NT2/D1 (cell line): ENCODE measurements around the gene IGLL1.

ENCODE experiments used
- SUZ12 ChIP-seq: IDR thresholded peaks from 2 replicates; pipeline ENCODE4 v1.6.1; 2011; ENCODE audit not compliant: insufficient read length, insufficient read depth; ENCODE audit errors: extremely low read depth
- YY1 ChIP-seq: IDR thresholded peaks from 2 replicates; pipeline ENCODE4 v1.6.1; 2011; ENCODE audit not compliant: insufficient read length, insufficient read depth
- ZNF274 ChIP-seq: IDR thresholded peaks from 2 replicates; pipeline ENCODE4 v1.6.1; 2011; ENCODE audit warnings: mild to moderate bottlenecking, low read depth, low read length

DNA sequence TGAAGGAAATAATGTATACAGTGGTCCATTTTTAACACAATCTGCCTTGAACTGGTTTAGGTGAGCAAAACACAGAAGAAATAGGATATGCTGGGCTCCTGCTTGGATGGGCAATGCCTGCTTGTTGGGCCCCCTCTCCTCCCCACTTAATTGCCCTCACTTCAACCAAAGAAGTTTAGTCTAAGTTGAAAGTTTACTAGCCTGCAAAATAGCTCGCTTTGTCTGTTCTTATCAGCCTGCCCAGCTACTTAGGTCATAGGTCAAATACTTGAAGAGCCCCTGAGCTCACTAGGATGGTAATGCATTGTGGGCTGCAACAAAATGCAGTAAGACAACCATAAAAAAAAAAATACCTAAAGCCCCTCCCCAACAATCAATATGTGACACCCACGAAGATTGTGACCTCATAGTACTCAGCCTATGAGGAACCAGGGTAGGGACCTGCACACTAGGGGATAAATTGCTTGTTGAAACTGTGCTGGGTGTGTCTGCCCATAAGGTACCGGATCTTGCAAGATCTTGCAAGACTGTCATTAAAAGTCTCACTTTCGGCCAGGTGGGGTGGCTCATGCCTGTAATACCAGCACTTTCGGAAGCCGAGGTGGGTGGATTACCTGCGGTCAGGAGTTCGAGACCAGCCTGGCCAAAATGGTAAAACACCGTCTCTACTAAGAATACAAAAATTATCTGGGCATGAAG is 41.1 kb upstream of the IGLL1 start:
- TF ChIP-seq YY1 (no peak), ZNF274 (no peak), SUZ12 (no peak)
